Activated CD4-positive, alpha-beta T cell treated with anti-CD3 and anti-CD28 coated beads, Interleukin-2, amount 10 ng/mL, durations not matched to agents 24 days and 14 days (primary cell): ENCODE measurements around the gene FRMD4B. TPM values are rescaled to one million over a fixed set of nuclear protein-coding genes. Genes with fewer than 3 reads are reported as not detected.

Experiments
- DNase-seq: peaks from one replicate; pipeline ENCODE4 v3.0.0; 2022
- H3K27ac Mint-ChIP-seq: one replicate; pipeline ENCODE4 v1.8.0; 2022; ENCODE audit warnings: mild to moderate bottlenecking, mixed read lengths
- H3K27me3 Mint-ChIP-seq: one replicate; pipeline ENCODE4 v1.8.0; 2022; ENCODE audit warnings: mixed read lengths
- H3K36me3 Mint-ChIP-seq: one replicate; pipeline ENCODE4 v1.8.0; 2022; ENCODE audit warnings: low read depth, mild to moderate bottlenecking, mixed read lengths
- H3K4me1 Mint-ChIP-seq: one replicate; pipeline ENCODE4 v1.8.0; 2021; ENCODE audit warnings: mixed read lengths
- H3K4me3 Mint-ChIP-seq: one replicate; pipeline ENCODE4 v1.8.0; 2022; ENCODE audit warnings: mild to moderate bottlenecking, moderate library complexity, mixed read lengths
- H3K9me3 Mint-ChIP-seq: one replicate; pipeline ENCODE4 v1.8.0; 2021; ENCODE audit warnings: mixed read lengths
- intact Hi-C: fragments of 100-400 bp; cut with micrococcal nuclease; formaldehyde crosslinking; loops from one replicate; pipeline ENCODE4 v1.15.1; 2023
- total RNA-seq: library from RNA; stranded (reverse); gene quantifications from 2 replicates; pipeline ENCODE4 v1.2.3, GENCODE V29; 2022

Gene FRMD4B
- total RNA-seq, 1 donor from 2014 or later, result 59.1 TPM

- peaks cover 4% of the 10 kb centered on the region for H3K4me1 Mint-ChIP-seq
- intact Hi-C loops, result loop anchor here (1.0 to 5.0 kb wide), 3 partner anchors 185 to 550 kb away; no protein-coding TSS in a partner anchor
- H3K27me3 Mint-ChIP-seq, result peaks cover 5% of the 10 kb centered on the region
- no peak overlapping the region for H3K4me3 Mint-ChIP-seq
- DNase-seq, result peak; percentile 94
- H3K9me3 Mint-ChIP-seq, result no peaks in the 10 kb centered on the region
- no peak overlapping the region for H3K27ac Mint-ChIP-seq
- H3K36me3 Mint-ChIP-seq, result no peaks in the 10 kb centered on the region
These were observed 264.9 kb downstream of the FRMD4B start for GRCh38 chr3:69120879-69121464.
